SIG-M5 (cell line): ENCODE data around the gene CPE.
"Not testable (repeated sequence)": the region's sequence is repeated elsewhere in the genome, so short reads cannot be mapped to it uniquely, and the experiment has no call there.

Source experiments
- DNase-seq: peaks from one replicate; lab custom pipeline; 2025; lab: John Stamatoyannopoulos, UW

Gene CPE

DNA sequence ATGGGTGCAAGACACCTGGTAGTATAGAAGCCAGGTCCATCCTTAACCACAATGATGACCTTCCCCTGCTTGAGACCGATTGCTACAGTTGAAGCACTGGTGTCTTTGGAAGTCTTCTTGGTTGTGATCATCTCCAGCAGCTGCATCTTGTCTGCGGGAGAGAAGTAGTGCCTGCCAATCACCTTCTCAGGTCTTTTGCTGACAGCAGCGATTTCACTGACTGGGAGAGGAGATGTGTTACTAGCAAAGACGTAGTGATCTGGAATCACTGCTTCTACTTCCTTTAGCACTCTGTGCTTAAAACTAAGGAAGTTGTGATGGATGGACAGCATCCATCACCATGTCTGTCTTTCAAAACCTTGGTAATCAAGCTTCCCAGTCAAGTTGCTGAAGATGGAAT is 25.9 kb downstream of the CPE start:
- DNase-seq = no peak

DNA sequence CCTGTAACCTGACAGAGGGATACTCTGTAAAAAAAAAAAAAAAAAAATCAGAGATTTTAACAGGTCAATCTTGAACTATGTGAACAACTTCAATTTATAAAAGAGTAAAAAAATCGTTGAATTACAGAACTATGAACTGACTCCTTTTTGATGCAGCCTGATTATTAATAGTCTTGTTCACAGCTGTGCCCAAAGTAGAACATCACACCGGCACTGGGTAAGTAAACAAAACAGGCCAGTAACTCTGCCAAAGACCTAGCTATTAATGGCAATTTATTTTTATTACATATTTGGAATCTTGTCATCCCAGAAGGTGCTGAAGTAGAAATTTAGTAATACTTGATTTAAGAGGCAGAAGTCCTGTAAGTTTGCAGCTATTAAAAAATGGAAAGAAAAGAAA is 31.4 kb downstream of the CPE start:
- no peak for DNase-seq

DNA sequence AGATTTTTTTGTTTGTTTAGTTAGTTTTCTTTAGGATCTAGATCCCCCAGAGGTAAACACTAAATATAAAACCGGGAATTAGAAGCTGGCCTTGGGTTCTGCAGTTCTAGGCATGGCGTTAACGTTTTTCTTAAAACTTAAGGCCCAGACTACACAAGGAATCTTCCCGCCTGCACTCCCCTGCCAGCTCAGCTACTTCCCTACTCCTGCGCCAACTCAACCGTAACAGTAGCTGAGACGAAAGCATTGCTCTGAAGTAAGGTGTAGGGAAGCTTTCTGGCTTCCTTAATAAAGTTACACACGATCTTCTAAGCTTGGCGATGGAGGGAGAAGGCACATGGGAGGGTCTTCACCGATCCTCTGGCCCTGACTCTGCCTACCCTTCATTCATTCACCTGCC is 37.1 kb downstream of the CPE start:
- DNase-seq = no peak

DNA sequence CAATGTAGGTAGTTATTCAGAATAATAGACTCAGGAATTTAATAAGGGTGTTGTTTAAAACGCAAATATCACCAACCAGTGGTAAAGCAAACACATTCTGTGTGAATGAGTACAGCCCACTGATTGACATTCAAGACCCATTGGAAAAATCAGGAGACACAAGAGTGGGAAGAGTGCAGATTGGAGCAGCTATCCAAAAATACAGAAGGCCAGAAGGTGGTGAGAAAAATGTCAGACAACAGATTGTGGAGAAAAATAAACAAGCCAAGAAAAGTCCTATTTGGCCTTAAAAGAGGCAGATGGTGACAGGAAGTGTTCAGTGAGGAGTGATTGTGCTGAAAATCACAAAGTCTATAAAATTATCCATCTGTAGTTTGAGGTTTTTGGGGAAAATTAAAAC is 39.3 kb downstream of the CPE start:
- DNase-seq = no peak

DNA sequence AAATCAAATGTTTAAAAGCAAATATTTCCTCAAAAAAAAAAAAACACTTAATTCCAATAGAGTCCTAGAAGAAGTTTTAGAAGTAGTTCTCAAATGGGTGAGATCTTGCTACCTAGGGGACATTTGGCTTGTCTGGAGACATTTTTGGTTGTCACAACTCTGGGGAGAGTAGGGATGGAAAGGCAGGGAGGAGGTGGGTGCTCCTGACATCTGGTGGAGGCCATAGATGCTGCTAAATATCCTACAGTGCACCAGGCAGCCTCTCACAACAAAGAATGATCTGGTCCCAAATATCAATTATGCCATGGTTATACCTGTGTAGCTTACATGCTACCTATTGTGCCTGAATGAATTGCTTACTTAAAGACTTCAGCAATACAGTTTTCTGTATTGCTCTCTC is 46.8 kb downstream of the CPE start:
- DNase-seq = no peak

DNA sequence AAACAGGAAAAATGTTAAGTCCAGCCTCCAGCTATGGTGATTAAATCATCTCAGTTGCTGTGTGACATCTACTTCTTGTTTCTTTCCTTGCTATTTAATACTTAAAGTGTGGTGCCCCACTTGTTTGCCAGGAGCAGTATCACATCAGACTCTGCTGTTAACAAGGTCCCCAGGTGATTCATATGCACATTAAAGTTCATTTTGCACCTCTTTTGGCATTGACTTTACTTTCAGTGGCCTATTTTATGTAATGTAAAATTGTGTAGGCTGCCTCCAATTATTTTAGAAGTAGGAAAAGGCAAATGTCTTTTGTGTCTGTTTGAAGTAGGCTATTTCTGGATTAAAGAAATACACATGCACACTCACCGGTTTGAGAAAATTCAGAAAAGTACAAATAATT is 47.5 kb downstream of the CPE start:
- no peak for DNase-seq

DNA sequence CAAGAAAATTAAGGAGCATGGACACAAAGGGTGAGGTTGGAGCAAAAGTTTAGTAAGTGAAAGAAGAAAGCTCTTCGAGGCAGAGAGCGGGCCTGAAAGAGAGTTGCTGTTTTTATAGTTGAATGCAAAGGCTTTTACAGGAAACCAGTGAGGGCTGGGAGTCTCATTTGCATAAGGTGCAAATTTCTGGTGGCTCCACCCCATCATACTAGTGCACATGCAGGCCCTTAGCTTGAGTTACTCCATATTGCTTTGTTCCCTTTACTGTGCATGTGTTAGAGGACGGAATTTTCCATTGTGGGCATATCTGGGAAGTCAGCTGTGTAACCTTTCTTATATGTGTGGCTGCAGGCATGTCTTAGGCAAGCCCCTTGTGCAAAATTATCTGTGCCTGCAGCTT is 48.0 kb downstream of the CPE start:
- DNase-seq = no peak

DNA sequence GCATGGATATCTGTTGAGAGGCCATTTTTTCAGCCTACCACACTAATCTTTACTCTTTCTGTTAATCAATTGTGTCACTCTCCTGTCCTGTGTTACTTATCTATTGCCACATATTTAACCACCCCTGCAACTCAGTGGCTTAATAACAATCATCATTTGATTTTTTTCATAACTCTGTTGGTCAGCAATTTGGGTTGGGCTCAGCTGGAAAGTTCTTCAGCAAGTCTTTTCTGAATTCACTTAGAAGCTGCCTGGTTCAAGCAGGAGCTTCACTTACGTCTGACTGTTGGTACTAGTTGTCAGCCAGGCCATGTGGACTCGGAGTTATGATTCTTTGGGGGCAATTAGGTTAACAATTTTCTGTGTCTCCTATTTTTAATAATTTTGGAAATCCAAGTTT is 50.1 kb downstream of the CPE start:
- DNase-seq = no peak

DNA sequence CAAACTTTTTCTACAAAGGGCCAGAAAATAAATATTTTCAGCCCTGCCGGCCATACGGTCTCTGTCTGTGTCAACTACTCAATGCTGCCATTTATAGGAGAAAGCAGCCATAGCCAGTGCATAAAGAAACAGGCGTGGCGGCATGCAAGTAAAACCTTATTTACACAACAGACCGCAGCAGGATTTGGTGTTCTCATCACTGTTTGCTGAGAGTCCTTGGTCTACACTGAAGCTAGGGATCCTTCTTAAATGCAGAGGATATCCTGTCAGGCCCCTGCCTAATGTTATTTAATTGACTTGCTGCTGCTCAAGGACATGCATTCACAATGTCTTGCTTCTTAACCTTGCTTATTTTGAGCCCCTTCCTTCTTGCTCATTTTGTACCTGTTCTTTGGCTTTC is 54.7 kb downstream of the CPE start:
- no peak for DNase-seq

DNA sequence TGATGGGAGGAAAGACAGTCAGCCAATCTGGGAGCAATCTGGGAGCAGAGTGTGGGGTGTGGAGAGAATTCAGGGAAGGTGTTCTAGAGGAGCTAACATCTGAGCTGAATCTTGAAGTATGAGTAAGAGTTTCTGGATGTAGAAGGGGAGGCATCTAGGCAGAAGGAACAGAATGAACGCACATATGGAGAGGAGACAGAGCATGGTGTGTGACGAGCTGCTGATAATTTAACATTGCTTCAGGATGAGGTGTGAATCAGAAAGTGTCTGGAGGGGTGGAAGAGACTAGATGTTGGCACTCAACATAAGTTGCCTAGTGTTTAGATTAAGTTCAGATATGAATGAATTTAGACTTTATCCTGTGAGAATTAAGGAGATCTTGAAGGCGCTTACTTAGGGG is 58.9 kb downstream of the CPE start:
- DNase-seq = no peak

DNA sequence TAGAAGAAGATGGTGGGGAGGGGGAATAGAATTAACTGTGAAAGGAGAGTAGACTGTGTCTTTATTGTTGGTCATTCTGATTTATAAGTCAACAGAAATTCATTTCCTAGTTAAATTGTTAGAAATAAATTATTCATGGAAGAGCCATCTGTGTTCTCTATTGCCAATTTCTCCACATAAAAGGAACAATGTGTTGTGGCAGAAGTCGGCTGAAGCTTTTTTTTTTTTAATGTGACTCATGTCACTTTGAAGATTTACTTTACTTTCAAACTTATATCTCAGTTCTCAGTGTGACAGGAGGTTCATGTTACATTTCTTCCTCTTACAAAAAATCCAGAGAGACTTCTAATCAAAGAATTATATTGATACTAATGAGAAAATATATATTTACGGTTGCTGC is 60.5 kb downstream of the CPE start:
- DNase-seq = no peak

DNA sequence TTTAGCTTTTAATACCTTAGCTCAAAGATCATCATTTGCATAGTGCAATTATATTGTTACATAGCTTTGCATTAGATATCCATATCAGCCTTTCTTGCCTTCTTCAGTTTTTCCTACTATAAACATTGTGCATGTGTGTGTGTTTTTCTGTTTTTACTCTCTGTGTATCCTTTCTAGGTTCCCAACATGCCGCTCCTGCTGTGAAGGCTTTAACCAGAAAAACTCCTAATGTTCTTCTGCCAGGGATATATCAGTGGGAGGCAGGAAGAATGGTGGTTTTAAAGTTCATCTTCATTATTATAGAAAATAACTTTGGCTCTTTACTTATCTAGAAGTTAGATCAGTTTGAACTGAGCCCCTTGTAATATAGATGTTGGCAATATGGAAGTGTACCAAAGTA is 61.2 kb downstream of the CPE start:
- no peak for DNase-seq

DNA sequence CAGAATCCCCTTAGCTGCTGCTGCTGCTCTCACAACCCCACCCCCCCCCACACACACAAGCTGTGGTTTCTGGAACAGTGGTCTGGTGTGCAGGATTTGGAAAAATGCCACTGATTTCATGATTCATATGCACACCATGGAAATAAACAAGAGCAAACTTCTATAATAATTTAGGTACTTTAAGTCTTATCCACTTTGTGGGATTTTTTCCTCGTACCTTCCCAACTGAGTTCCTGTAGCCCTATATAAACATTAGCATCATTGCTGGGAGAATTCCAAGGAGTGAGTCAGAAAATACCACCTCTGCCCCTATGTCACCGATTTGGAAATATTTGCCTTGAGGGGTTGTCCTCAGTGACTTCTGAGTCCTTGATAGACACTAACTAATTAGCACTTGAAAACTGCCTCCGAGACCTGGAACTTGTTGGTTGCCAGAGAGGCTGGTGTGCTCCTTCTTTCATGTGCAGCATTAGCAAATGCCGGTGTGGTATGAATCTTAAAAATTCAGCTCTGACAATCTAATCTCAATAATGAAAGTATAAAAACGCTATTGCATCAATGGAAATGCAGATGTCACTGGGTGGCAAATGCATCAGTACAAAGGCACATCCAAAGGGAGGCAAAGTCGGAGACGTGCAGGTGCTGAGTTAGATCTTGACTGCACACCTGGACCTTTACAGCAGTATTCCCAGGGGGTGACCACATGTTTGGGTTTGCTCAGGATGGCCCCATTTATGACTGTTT is 61.8 kb downstream of the CPE start:
- DNase-seq = no peak

DNA sequence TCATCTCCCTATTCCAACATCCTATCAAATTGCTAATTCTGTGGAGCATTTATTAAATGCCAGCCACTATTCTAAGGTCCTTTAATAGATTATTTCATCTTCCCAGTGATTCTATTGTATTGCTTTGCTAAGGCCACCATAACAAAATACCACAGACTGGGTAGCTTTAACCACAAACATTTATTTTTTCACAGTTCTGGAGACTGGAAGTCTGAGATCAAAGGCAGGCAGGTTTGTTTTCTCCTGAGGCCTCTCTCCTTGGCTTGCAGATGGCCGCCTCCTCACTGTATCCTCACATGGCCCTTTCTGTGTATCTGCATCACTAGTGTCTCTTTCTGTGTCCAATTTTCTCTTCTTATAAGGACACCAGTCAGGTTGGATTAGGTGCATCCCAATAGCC is 64.5 kb downstream of the CPE start:
- no peak for DNase-seq

DNA sequence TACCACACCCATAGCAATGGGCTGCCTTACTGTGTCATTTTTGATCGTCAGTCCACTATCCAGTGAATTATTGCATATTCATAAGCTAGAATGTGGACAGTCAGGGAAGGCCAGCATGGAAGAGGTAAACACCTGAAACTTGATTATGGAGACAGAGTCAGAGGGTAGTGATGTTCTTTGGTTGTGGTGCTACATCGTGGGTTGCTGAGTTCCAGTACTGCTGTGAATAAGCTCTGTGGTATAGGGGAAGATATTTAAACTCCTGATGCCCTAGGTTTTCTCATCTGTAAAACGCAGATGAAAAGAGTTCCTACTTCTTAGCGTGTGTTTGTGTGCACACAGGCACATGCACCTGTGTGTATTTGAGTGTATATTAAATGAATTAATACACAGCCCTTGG is 69.9 kb downstream of the CPE start:
- DNase-seq = no peak

DNA sequence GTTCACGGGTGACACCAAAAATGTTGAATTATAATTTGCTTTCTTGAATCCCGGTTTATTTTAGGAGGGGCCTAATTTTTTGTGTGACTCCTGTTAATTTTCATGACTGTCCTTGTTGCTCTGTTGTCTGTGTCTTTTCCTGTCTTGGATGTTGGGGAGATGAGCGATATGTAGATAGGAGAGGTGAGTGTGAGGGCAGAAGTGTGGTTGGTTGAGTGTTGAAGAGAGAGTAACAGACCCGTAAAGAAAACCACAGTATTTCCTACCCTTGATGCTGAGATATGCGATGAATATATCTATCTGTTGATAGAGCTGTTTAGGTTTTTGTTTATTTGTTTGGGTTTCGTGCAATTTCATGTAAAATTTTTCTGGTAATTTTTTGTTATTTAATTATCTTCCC is 70.5 kb downstream of the CPE start:
- no peak for DNase-seq

DNA sequence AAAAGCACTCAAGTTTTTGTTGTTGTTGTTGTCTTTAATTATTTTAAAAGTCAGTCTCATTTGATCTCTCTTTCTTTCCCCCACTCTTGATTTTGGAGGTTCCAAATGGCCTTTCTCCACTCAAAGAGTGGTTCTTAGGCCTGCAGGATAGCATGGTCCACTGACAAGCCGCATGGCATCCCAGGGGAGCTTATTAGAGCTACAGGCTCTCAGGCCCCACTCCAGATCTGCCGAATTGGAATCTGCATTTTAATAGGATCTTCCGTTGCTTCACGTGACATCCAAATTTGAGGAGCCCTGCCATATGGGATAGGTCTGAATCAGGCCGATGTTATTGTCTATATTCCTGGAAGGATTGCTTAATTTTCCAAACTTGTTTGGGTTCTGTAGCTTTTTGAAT is 72.1 kb downstream of the CPE start:
- no peak for DNase-seq

DNA sequence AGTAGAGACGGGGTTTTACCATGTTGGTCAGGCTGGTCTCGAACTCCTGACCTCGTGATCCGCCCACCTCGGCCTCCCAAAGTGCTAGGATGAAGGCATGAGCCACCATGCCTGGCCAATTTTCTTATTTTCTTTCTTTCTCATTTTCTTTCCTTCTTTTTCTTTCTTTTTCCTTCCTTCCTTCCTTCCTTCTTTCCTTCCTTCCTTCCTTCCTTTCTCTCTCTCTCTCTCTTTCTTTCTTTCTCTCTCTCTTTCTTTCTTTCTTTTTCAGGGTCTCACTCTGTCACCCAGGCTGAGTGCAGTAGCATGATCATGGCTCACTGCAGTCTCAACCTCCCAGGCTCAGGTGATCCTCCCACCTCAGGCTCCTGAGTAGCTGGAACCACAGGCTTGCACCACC is 74.3 kb downstream of the CPE start:
- not testable (repeated sequence) for DNase-seq

DNA sequence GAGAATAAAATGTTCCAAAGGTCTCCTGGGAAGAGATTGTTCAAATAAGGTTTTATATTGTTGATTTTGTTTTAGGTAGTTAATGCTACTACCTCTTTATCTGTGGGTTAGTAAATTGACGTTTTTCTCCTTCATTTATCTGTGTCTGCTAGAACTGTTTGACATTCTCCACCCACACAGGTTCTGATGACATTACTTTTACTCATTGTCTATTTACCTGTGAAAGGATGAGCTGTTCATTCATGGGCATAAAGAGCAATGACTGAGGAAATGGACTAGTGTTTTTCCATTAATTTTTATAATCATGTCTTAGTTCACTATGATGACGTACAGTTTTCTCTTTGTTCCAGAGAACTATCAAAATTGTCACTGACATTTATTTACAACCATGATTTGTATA is 75.6 kb downstream of the CPE start:
- DNase-seq = no peak

DNA sequence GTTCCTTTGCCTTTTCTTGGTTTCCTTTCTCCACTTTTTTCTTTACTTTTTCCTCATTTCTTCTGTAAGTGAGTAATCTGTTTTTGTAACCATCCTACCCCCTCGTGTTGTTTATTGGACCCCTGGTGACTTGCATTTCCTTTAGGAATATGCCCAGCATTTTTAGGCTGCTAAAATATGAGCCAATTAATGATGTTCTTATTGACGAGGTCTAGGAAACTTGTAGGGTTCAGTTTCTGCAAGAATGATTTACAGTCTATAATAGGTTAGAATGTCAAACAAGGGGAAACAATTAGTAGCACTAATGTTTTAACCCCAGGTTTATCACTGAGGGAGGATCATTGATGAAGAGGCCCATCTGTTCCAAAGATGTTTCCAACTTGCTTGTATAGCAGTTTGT is 79.0 kb downstream of the CPE start:
- DNase-seq = no peak

DNA sequence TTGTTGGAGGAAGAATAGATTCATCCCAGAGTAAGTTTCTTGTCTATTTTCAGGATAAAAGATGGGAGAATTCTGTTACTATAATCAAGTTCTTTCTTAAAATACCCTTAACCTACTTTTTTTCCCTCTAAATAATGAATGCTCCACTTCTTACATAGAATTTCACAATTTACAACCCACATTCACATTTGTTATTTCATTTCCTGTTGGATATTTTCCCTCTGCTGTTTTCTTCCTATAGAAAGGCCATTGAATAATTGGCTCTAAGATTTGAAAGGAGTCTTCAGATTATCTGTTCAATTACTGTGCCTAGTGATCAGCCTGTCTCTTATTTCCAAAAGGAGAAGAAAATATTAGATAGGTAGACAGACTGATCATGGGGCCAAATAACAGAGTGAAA is 79.7 kb downstream of the CPE start:
- no peak for DNase-seq

DNA sequence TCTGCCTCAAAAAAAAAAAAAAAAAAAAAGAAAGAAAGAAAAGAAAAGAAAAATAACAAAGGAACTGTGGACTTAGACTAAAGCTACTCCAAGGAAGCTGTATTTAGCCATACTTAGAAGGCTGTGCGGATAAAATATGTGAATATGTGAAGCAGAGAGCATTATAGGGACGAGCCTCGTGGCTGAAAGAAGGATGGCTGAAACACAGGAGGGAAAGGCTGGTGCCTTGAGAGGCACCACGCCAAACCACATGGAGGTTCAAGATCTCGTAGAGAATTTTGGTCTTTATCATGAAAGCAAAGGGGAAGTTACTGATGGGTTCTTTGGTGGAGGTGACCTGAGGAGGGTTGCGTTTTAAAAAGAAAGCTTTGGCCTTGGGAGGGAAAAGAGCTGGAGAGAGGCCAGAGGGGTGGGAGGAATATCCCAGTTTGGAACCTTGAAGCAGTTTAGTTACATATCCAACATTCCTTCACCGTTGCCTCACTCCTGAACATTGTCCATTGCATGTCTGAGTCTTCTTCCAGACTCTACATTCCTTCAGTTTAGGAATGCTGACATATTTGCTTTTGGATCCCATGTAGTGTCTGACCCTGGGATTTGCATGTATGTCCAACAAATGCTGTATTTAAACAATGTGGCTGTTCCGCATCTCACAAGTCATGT is 82.5 kb downstream of the CPE start:
- DNase-seq = no peak

DNA sequence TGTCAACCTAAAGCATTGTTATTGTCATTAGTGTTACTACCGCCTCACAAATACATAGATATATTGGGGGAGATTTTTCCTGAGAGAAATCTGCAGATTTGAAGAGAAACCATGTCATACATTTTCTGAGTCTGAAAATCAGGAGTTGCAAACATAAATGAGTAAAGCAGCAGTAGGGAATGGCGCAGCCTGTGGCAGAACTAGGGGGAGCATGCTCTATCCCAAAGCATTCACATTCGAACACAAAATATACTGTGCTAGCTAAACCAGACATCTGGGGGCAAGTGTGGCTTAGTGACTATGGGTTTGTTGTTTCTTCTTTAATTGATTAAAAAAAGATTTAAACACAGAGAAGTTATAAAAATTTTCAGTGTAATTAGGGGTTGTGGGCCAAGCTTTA is 83.2 kb downstream of the CPE start:
- no peak for DNase-seq

DNA sequence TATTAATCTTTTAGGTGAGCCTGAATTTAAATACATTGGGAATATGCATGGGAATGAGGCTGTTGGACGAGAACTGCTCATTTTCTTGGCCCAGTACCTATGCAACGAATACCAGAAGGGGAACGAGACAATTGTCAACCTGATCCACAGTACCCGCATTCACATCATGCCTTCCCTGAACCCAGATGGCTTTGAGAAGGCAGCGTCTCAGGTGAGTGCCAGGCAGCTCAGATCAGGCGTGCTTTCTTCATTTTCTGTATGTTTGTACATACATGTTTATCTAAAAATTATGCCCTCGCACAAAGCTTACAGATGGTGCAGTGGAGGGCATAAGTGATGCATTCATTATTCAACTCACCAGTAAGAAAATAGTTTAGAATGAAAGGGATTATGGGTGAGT is 85.6 kb downstream of the CPE start:
- DNase-seq = no peak
